Uterus (tissue), 4 donors: ENCODE data around the gene ATG5. TPM values are rescaled to one million over a fixed set of nuclear protein-coding genes. Genes with fewer than 3 reads are reported as not detected.
A peak's percentile ranks its signal among the peaks of the same experiment; 100 is the strongest.

Source experiments
- DNase-seq, 2 donors: peaks; one replicate each; pipeline ENCODE4 v3.0.0-alpha.2; 2019 to 2020
- H3K27ac ChIP-seq, 2 donors: fragments of 200-600 bp; sonication (generic); 1 replicate in 1 of 2; 2 replicates in 1 of 2; pipeline ENCODE4 v1.5.1; 2016 to 2018
- H3K27me3 ChIP-seq, 2 donors: fragments of 200-600 bp; sonication (generic); one replicate each; pipeline ENCODE4 v1.5.1; 2018 to 2019; ENCODE audit warnings: control low read depth in 1 of 2
- H3K36me3 ChIP-seq, 2 donors: fragments of 200-600 bp; sonication (generic); one replicate each; pipeline ENCODE4 v1.5.1; 2019; ENCODE audit warnings: control low read depth in 1 of 2
- H3K4me1 ChIP-seq, 2 donors: fragments of 200-600 bp; sonication (generic); one replicate each; pipeline ENCODE4 v1.5.1; 2018 to 2019; ENCODE audit warnings: control low read depth in 1 of 2
- H3K4me3 ChIP-seq, 2 donors: fragments of 200-600 bp; sonication (generic); 1 replicate in 1 of 2; 2 replicates in 1 of 2; pipeline ENCODE4 v1.5.1; 2018 to 2019; ENCODE audit warnings: mild to moderate bottlenecking in 1 of 2
- H3K9me3 ChIP-seq, 2 donors: fragments of 200-600 bp; sonication (generic); one replicate each; pipeline ENCODE4 v1.5.1; 2019; ENCODE audit warnings: control low read depth in 1 of 2
- CTCF ChIP-seq, 4 experiments: fragments of 200-600 bp in 2 of 4; fragments of 450-650 bp in 2 of 4; sonication (generic) in 2 of 4; IDR thresholded peaks; one replicate each; pipeline ENCODE4 v1.5.1; 2016 to 2019; ENCODE audit warnings: antibody characterized with exemption in 4 of 4, mild to moderate bottlenecking in 2 of 4, moderate library complexity in 1 of 4
- POLR2A ChIP-seq, 2 donors: fragments of 450-650 bp; IDR thresholded peaks; one replicate each; pipeline ENCODE4 v1.6.1; 2016; ENCODE audit warnings: antibody characterized with exemption in 2 of 2, mild to moderate bottlenecking in 1 of 2, moderate library complexity in 1 of 2
- intact Hi-C: fragments of 100-400 bp; cut with DNase I; formaldehyde crosslinking; loops from one replicate; pipeline ENCODE4 v1.15.1; 2023; ENCODE audit warnings: low total_unique reads
- total RNA-seq, 4 donors: library from RNA; depleted of rRNA in 3 of 4; stranded (reverse); fragments of >200 nt in 3 of 4; gene quantifications; one replicate each; pipeline versions ENCODE4 v1.1.0 to v1.2.4, GENCODE V29; 2014 to 2023
- donor health status: DM: yes; HTN: yes; CAD: no.

The ATG5 gene
- total RNA-seq, 4 donors from 2014 or later, result 40.0 to 87.9 (median 63.3) TPM

GRCh38 chr6:106163446-106163965, 162.1 kb downstream of the ATG5 start:
- peak; percentile 18 to 19 for DNase-seq
- H3K4me1 ChIP-seq, result no peaks in the 10 kb centered on the region
- no peaks in the 10 kb centered on the region for H3K27me3 ChIP-seq
- H3K36me3 ChIP-seq, result no peaks in the 10 kb centered on the region
- intact Hi-C loops, result no loop called here
- H3K27ac ChIP-seq, result peak overlapping the region; percentile 38 to 60
- H3K4me3 ChIP-seq, result no peak overlapping the region
- H3K9me3 ChIP-seq, result no peaks in the 10 kb centered on the region
- TF ChIP-seq POLR2A (IDR thresholded peaks at IDR 0.05) (no peak), CTCF (IDR thresholded peaks at IDR 0.05) (no peak)

GRCh38 chr6:106162921-106163320, 162.6 kb downstream of the ATG5 start:
- H3K9me3 ChIP-seq, result no peaks in the 10 kb centered on the region
- TF ChIP-seq CTCF (IDR thresholded peaks at IDR 0.05) (no peak), POLR2A (IDR thresholded peaks at IDR 0.05) (no peak)
- no peaks in the 10 kb centered on the region for H3K27me3 ChIP-seq
- no peaks in the 10 kb centered on the region for H3K36me3 ChIP-seq
- peak overlapping the region in 1 of 2 donors; percentile 38 for H3K27ac ChIP-seq
- H3K4me1 ChIP-seq, result no peaks in the 10 kb centered on the region
- intact Hi-C loops, result no loop called here
- no peak overlapping the region for H3K4me3 ChIP-seq
- no peak for DNase-seq

GRCh38 chr6:106161893-106162292, 163.7 kb downstream of the ATG5 start:
- H3K36me3 ChIP-seq, result no peaks in the 10 kb centered on the region
- intact Hi-C loops, result no loop called here
- TF ChIP-seq POLR2A (IDR thresholded peaks at IDR 0.05) (no peak), CTCF (IDR thresholded peaks at IDR 0.05) (no peak)
- DNase-seq, result no peak
- H3K27me3 ChIP-seq, result no peaks in the 10 kb centered on the region
- H3K27ac ChIP-seq, result no peak overlapping the region
- H3K4me1 ChIP-seq, result no peaks in the 10 kb centered on the region
- H3K9me3 ChIP-seq, result no peaks in the 10 kb centered on the region
- no peak overlapping the region for H3K4me3 ChIP-seq

GRCh38 chr6:106161311-106161874, 164.2 kb downstream of the ATG5 start:
- Histone ChIP-seq H3K27me3 (no peaks in the 10 kb centered on the region), H3K4me3 (no peak overlapping the region), H3K27ac (no peak overlapping the region), H3K4me1 (no peaks in the 10 kb centered on the region), H3K9me3 (no peaks in the 10 kb centered on the region), H3K36me3 (no peaks in the 10 kb centered on the region)
- no peak for DNase-seq
- TF ChIP-seq CTCF (IDR thresholded peaks at IDR 0.05), result no peak
- intact Hi-C loops, result no loop called here

- TF ChIP-seq POLR2A (IDR thresholded peaks at IDR 0.05) (no peak), CTCF (IDR thresholded peaks at IDR 0.05) (no peak)
- no peak for DNase-seq
- Histone ChIP-seq H3K27me3 (no peaks in the 10 kb centered on the region), H3K36me3 (no peaks in the 10 kb centered on the region), H3K27ac (no peak overlapping the region), H3K9me3 (no peaks in the 10 kb centered on the region), H3K4me1 (no peaks in the 10 kb centered on the region), H3K4me3 (no peak overlapping the region)
- intact Hi-C loops, result no loop called here
These were observed 165.4 kb downstream of the ATG5 start for GRCh38 chr6:106160189-106160588.
